GM12865 (cell line): ENCODE measurements around the gene RIC8B.
"Not testable (repeated sequence)": the region's sequence is repeated elsewhere in the genome, so short reads cannot be mapped to it uniquely, and the experiment has no call there.

Source experiments
- DNase-seq: peaks from one replicate; pipeline ENCODE4 v3.0.0; 2010; ENCODE audit warnings: low read depth
- H3K4me3 ChIP-seq: 2 replicates; pipeline ENCODE4 v1.5.1; 2011; ENCODE audit warnings: mild to moderate bottlenecking, low read depth, low read length, control low read depth
- TF ChIP-seq, protein P1 (sequence below): IDR thresholded peaks from 2 replicates; pipeline ENCODE4 v1.5.1; 2011; ENCODE audit warnings: low read length, control low read depth, low read depth, inconsistent platforms; ENCODE audit not compliant: insufficient read depth; ENCODE audit errors: missing control alignments

RIC8B gene

DNA sequence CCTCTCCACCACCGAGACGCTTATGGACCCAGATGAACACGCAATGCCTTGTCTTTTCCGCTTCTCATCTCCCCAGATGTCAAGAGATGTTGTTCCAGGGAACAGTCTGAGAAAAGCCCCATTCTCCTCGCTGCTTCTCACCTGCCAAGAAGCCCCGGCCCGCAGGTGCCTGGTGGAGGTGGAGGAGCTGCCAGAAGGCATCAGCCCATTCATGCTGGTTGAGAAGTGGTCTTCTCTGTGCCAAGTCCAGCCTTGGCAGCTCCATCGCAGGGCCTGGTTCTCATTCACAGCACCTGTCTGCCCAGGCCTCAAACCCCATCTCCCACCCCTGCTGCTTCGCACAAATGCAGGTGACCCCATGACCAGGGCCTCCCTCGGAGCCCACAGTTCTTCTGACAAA, 139.0 kb downstream of the RIC8B start:
- TF ChIP-seq, protein P1, sequence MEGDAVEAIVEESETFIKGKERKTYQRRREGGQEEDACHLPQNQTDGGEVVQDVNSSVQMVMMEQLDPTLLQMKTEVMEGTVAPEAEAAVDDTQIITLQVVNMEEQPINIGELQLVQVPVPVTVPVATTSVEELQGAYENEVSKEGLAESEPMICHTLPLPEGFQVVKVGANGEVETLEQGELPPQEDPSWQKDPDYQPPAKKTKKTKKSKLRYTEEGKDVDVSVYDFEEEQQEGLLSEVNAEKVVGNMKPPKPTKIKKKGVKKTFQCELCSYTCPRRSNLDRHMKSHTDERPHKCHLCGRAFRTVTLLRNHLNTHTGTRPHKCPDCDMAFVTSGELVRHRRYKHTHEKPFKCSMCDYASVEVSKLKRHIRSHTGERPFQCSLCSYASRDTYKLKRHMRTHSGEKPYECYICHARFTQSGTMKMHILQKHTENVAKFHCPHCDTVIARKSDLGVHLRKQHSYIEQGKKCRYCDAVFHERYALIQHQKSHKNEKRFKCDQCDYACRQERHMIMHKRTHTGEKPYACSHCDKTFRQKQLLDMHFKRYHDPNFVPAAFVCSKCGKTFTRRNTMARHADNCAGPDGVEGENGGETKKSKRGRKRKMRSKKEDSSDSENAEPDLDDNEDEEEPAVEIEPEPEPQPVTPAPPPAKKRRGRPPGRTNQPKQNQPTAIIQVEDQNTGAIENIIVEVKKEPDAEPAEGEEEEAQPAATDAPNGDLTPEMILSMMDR = no peak
- H3K4me3 ChIP-seq = no peak overlapping the region
- no peak for DNase-seq

DNA sequence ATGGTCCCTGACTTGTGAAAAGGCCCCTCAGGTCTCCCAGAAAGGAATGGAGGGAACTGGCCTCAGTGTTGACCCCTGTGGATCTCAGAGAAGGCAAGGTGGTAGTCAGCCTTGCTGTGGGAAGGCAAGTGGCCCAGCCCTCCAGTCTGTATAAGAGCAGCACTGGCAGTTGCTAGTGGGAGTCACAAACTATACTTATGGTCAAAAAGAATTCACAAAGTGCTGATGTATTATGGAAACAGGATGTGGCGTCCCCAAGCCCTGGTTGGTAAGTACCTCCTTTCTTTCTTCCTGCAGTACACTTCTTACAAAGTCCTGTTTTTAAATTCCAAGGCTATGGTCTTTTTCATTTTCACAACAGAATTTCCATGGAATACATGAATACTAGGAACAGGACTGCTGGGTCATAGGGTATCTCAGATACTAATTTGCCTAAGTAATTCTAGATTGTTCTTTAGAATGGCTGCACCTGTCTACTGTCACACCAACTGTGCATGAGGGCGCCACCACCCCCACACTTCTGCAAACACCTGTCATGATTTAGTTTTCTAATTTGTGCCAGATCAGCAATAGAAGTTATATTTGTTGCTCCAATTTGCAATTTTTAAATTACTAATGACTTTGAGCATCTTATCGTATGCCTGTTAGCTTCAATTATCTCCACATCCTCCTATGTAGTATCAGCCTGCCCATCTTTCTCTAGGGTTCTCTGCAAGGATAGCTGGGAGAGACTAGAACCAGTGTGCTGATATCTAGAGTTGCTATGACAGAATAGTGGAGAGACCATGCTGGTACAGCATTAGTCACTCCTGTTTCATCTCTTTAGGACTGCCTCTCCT, 140.5 kb downstream of the RIC8B start:
- no peak overlapping the region for H3K4me3 ChIP-seq
- peak; percentile 73 for DNase-seq
- TF ChIP-seq, protein P1 = no peak

DNA sequence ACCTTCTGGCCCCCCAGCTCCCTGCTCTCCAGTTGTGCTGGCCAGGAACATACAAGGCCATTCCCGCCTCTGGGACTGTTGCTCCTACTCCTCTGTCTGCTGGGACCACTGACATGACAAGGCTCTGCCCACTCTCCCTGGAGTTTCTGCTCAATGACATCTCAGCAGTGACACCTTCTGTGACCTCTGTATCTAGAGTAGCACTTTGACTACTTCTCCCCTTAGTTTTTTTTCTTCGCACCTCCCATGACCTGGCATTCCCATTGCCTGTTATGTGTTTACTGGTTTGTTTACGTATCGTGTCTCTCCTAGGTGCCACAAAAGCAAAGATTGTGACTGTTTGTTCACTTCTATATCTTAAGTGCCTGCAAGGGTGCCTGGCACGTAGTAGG, 141.1 kb downstream of the RIC8B start:
- no peak for DNase-seq
- TF ChIP-seq, protein P1 = no peak
- no peak overlapping the region for H3K4me3 ChIP-seq

DNA sequence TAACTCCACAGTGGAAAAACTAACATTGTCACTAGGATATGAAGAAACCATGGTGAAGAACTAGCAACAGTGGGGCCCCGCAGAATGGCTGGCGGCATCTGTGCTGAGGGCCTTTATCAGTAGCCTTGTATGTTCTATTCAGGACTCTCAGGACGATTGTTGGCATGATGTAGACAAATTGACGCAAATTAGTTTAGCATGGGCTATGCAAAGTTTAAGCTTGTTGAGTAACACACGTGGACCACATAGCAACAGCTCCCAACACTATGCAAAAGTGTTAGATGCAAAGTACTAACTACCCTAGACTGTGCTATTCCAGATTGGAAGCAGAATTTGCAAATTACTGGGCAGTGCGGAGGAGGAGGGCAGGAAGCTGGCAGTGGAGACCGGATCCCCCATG, 143.0 kb downstream of the RIC8B start:
- TF ChIP-seq, protein P1 = no peak
- H3K4me3 ChIP-seq = no peak overlapping the region
- no peak for DNase-seq

DNA sequence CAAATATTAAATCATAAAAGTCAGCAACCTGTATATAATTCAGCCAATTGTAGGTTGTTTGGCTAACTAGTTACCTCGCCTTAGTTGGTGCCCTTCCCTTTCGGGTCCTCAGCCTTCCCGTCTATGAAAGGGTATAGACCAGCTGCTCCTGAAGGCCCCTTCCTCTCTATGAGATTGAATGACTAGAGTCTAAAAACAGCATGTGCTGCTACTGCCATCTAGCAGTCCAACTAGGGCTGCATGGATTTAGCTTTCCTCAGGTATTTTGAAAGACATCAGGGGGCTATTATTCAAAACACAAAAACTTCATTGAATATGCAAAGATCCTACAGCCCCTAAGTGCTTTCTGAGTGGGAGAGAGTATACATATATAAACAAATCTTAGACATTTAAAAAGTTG, 144.3 kb downstream of the RIC8B start:
- TF ChIP-seq, protein P1 = peak; percentile 39
- DNase-seq = no peak
- H3K4me3 ChIP-seq = no peak overlapping the region

DNA sequence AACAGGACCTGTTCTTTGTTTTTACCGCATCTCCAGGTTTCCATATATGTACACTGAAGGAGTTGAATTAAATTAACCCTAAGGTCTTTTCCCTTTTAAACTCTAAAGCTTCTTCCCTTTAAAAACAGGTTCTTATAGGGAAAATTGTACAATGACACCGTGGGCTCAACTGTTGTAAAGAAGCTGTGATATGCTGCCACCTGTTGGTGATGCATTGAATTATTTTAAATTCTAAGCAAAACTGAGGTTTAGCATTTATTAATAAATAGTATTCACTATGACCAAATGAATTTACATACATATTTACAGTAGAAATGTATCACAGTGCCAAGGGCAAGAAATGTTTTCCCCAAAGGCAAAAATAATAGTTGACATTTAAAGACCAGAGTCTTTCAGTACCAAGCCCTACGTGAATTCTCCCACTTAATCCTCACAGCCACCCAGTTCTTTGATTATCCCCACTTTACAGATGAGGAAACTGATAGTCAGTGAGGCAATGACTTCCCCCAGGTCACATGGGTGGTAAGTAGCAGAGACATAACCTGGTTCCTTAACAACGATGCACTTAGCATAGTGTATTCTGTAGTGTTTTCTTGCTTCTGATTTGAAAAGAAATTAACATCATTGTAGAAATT, 145.5 kb downstream of the RIC8B start:
- H3K4me3 ChIP-seq = no peak overlapping the region
- peak; percentile 51 for DNase-seq
- TF ChIP-seq, protein P1 = peak; percentile 63

DNA sequence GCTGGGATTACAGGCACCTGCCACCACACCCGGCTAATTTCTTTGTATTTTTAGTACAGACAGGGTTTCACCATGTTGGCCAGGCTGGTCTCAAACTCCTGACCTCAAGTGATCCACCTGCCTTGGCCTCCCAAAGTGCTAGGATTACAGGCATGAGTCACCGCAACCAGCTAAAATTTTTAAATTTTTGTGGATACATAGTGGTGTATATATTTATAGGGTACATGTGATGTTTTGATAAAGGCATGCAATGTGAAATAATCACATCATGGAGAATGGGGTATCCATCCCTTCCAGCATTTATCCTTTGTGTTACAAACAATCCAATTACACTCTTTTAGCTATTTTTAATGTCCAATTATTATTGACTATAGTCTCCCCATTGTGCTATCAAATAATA, 147.5 kb downstream of the RIC8B start:
- DNase-seq, H3K4me3 ChIP-seq: not testable (repeated sequence)

DNA sequence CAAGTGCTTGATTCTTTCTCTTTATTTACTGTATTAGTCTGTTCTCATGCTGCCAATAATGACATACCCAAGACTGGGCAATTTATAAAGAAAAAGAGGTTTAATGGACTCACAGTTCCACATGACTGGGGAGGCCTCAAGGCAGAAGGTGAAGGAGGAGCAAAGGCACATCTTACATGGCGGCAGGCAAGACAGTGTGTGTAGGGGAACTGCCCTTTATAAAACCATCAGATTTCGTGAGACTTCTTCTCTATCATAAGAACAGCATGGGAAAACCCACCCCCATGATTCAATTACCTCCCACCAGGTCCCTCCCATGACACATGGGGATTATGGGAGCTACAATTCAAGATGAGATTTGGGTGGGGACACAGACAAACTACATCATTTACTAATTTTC, 149.1 kb downstream of the RIC8B start:
- H3K4me3 ChIP-seq, DNase-seq: not testable (repeated sequence)
